Measurements from ENCODE around the gene ABHD15. TPM values are rescaled to one million over a fixed set of nuclear protein-coding genes. Genes with fewer than 3 reads are reported as not detected.

The ABHD15 gene
- total and polyA plus RNA-seq, 9 of the 15 experiments (the other 6 are each of a cell fraction or from before 2014, with no cell fraction given), result 0.85 to 4.2 (median 2.1) TPM

DNA sequence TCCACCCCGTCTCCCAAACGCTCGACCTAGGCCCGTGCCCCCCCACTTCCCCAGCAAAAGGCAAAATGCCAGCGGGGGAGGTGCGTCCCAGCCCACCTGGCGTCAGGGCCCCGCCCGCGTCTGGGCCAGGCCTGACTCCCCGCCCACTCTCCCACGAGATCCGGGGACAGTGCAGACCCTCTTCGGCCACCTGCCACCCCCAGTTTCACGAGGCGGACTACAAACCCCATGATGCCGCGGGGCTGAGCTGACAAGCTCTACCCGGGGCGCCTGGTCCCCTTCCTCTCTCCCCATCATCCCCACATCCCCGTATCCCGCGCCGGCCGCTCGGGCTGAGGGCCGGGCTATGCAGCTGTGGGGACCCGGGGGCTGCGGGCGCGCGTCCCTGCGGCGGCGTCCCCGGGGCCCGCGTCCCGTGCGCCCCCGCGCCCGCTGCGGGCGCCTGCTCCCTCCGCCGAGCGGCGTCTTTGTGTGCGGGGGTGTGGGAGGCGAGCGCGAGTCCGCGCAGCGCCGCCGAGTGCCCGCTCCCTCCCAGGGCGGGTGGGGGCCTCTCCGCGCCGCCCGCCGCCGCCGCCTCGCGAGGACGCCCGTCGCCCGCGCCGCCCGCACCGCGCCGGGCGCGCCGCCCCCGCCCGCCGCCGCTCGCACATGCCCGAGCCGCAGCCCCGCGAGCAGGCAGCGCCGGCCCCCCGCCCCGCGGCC lies 26.2 kb upstream of the ABHD15 start, which contains the start of gene ANKRD13B (continued):
- TF ChIP-seq, protein P1, sequence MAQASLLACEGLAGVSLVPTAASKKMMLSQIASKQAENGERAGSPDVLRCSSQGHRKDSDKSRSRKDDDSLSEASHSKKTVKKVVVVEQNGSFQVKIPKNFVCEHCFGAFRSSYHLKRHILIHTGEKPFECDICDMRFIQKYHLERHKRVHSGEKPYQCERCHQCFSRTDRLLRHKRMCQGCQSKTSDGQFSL (CRISPR knock-in tag; IDR thresholded peaks at IDR 0.05), result peak; percentile 93
- TF ChIP-seq, protein P1 (tag; IDR thresholded peaks at IDR 0.05), result peak in 1 of 2 experiments; percentile 81; a peak in 2 of 4 replicates
- TF ChIP-seq, protein P2, sequence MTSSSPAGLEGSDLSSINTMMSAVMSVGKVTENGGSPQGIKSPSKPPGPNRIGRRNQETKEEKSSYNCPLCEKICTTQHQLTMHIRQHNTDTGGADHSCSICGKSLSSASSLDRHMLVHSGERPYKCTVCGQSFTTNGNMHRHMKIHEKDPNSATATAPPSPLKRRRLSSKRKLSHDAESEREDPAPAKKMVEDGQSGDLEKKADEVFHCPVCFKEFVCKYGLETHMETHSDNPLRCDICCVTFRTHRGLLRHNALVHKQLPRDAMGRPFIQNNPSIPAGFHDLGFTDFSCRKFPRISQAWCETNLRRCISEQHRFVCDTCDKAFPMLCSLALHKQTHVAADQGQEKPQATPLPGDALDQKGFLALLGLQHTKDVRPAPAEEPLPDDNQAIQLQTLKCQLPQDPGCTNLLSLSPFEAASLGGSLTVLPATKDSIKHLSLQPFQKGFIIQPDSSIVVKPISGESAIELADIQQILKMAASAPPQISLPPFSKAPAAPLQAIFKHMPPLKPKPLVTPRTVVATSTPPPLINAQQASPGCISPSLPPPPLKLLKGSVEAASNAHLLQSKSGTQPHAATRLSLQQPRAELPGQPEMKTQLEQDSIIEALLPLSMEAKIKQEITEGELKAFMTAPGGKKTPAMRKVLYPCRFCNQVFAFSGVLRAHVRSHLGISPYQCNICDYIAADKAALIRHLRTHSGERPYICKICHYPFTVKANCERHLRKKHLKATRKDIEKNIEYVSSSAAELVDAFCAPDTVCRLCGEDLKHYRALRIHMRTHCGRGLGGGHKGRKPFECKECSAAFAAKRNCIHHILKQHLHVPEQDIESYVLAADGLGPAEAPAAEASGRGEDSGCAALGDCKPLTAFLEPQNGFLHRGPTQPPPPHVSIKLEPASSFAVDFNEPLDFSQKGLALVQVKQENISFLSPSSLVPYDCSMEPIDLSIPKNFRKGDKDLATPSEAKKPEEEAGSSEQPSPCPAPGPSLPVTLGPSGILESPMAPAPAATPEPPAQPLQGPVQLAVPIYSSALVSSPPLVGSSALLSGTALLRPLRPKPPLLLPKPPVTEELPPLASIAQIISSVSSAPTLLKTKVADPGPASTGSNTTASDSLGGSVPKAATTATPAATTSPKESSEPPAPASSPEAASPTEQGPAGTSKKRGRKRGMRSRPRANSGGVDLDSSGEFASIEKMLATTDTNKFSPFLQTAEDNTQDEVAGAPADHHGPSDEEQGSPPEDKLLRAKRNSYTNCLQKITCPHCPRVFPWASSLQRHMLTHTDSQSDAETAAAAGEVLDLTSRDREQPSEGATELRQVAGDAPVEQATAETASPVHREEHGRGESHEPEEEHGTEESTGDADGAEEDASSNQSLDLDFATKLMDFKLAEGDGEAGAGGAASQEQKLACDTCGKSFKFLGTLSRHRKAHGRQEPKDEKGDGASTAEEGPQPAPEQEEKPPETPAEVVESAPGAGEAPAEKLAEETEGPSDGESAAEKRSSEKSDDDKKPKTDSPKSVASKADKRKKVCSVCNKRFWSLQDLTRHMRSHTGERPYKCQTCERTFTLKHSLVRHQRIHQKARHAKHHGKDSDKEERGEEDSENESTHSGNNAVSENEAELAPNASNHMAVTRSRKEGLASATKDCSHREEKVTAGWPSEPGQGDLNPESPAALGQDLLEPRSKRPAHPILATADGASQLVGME (CRISPR knock-in tag; IDR thresholded peaks at IDR 0.05), result 0 out of 2 replicates have a peak, but pooled peaks have one; percentile 24
- TF ChIP-seq KDM4B (IDR thresholded peaks at IDR 0.05; ENCODE audit: borderline replicate concordance in 2 of 2, low read depth in 1 of 2) (no peak), ZNF184 (CRISPR knock-in tag; IDR thresholded peaks at IDR 0.05) (no peak), ZNF76 (CRISPR knock-in tag; IDR thresholded peaks at IDR 0.05; ENCODE audit: borderline replicate concordance) (no peak), CREM (IDR thresholded peaks at IDR 0.05; ENCODE audit: low read depth) (0 out of 2 replicates have a peak, but pooled peaks have one; percentile 26), GABPA (tag; conservative IDR thresholded peaks at IDR 0.05; ENCODE audit: low read depth) (0 out of 2 replicates have a peak, but pooled peaks have one; percentile 36)
- TF ChIP-seq, protein P3, sequence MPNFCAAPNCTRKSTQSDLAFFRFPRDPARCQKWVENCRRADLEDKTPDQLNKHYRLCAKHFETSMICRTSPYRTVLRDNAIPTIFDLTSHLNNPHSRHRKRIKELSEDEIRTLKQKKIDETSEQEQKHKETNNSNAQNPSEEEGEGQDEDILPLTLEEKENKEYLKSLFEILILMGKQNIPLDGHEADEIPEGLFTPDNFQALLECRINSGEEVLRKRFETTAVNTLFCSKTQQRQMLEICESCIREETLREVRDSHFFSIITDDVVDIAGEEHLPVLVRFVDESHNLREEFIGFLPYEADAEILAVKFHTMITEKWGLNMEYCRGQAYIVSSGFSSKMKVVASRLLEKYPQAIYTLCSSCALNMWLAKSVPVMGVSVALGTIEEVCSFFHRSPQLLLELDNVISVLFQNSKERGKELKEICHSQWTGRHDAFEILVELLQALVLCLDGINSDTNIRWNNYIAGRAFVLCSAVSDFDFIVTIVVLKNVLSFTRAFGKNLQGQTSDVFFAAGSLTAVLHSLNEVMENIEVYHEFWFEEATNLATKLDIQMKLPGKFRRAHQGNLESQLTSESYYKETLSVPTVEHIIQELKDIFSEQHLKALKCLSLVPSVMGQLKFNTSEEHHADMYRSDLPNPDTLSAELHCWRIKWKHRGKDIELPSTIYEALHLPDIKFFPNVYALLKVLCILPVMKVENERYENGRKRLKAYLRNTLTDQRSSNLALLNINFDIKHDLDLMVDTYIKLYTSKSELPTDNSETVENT (CRISPR knock-in tag; IDR thresholded peaks at IDR 0.05), result no peak
